DOHH2 (cell line): Measurements from ENCODE around the gene CD68.

ENCODE experiments used
- H3F3A ChIP-seq: fragments of 200-600 bp; sonication (generic), shearing (Covaris generic); 2 replicates; pipeline ENCODE4 v1.6.0; 2016; ENCODE audit warnings: antibody characterized with exemption, mild to moderate bottlenecking; ENCODE audit not compliant: control insufficient read depth, insufficient read depth
- H3K27ac ChIP-seq: fragments of 200-600 bp; sonication (generic); 2 replicates; pipeline ENCODE4 v1.5.1; 2014; ENCODE audit warnings: low read depth, mild to moderate bottlenecking, low read length, moderate library complexity
- H3K27me3 ChIP-seq: fragments of 200-600 bp; sonication (generic); 2 replicates; pipeline ENCODE4 v1.6.1; 2014; ENCODE audit warnings: mild to moderate bottlenecking, low read length, mixed read lengths; ENCODE audit not compliant: control insufficient read depth
- H3K36me3 ChIP-seq: fragments of 200-600 bp; sonication (generic); 2 replicates; pipeline ENCODE4 v1.6.1; 2014; ENCODE audit warnings: mild to moderate bottlenecking, low read length, moderate library complexity, mixed read lengths; ENCODE audit not compliant: control insufficient read depth
- H3K4me1 ChIP-seq: fragments of 200-600 bp; sonication (generic); 2 replicates; pipeline ENCODE4 v1.6.1; 2014; ENCODE audit warnings: mild to moderate bottlenecking, low read length, mixed read lengths; ENCODE audit not compliant: control insufficient read depth
- H3K4me2 ChIP-seq: fragments of 200-600 bp; sonication (generic); 2 replicates; pipeline ENCODE4 v1.6.0; 2014; ENCODE audit warnings: mild to moderate bottlenecking, low read length, moderate library complexity
- H3K4me3 ChIP-seq: fragments of 200-600 bp; sonication (generic); 2 replicates; pipeline ENCODE4 v1.5.1; 2014; ENCODE audit warnings: mild to moderate bottlenecking, low read length, mixed read lengths
- H3K79me2 ChIP-seq: fragments of 200-600 bp; sonication (generic); 2 replicates; pipeline ENCODE4 v1.6.1; 2014; ENCODE audit warnings: mild to moderate bottlenecking, low read length, mixed read lengths; ENCODE audit not compliant: control insufficient read depth
- H3K9me2 ChIP-seq: fragments of 200-600 bp; sonication (generic); replicated peaks from 2 replicates; pipeline ENCODE4 v1.6.1; 2014; ENCODE audit warnings: mild to moderate bottlenecking, low read length, mixed read lengths; ENCODE audit not compliant: control insufficient read depth
- H3K9me3 ChIP-seq: fragments of 200-600 bp; sonication (generic); 2 replicates; pipeline ENCODE4 v1.6.1; 2014; ENCODE audit warnings: antibody characterized with exemption, low read length, mixed read lengths; ENCODE audit not compliant: control insufficient read depth, insufficient read depth
- H4K20me1 ChIP-seq: fragments of 200-600 bp; sonication (generic); 2 replicates; pipeline ENCODE4 v1.6.0; 2014; ENCODE audit warnings: low read depth, mild to moderate bottlenecking, antibody characterized with exemption, low read length, moderate library complexity; ENCODE audit not compliant: control insufficient read depth, insufficient read depth
- CTCF ChIP-seq: fragments of 200-600 bp; sonication (generic); IDR thresholded peaks from one replicate; pipeline ENCODE4 v1.5.1; 2014; ENCODE audit warnings: antibody characterized with exemption, mild to moderate bottlenecking, low read depth, low read length; ENCODE audit not compliant: poor library complexity, severe bottlenecking
- EZH2phosphoT487 ChIP-seq: fragments of 200-600 bp; sonication (generic); IDR thresholded peaks from 2 replicates; pipeline ENCODE4 v1.6.1; 2017; ENCODE audit warnings: borderline replicate concordance, mild to moderate bottlenecking, antibody characterized with exemption, low read length, moderate library complexity, mixed read lengths

Gene CD68

GRCh38 chr17:7580604-7581575 is 1.5 kb downstream of the CD68 start:
- H3F3A ChIP-seq, result peaks cover 49% of the 10 kb centered on the region
- H4K20me1 ChIP-seq, result peaks cover 5% of the 10 kb centered on the region; the same call in 1 of the 2 replicates
- no peak overlapping the region for H3K27ac ChIP-seq
- no peak overlapping the region for H3K4me3 ChIP-seq
- peaks cover 39% of the 10 kb centered on the region for H3K79me2 ChIP-seq
- H3K36me3 ChIP-seq, result peaks cover 77% of the 10 kb centered on the region
- TF ChIP-seq EZH2phosphoT487 (no peak), CTCF (no peak)
- H3K9me3 ChIP-seq, result no peaks in the 10 kb centered on the region
- H3K4me2 ChIP-seq, result no peak overlapping the region
- no peaks in the 10 kb centered on the region for H3K27me3 ChIP-seq
- no peaks in the 10 kb centered on the region for H3K9me2 ChIP-seq
- H3K4me1 ChIP-seq, result peaks cover 72% of the 10 kb centered on the region

GRCh38 chr17:7582396-7583252 is 3.2 kb downstream of the CD68 start:
- Histone ChIP-seq H3K9me3 (no peaks in the 10 kb centered on the region), H3K4me1 (peaks cover 55% of the 10 kb centered on the region), H3K4me3 (peak overlapping the region; percentile 93), H3K27ac (peak overlapping the region; percentile 82), H4K20me1 (no peaks in the 10 kb centered on the region), H3K27me3 (no peaks in the 10 kb centered on the region), H3K4me2 (peak overlapping the region; percentile 85), H3K9me2 (no peaks in the 10 kb centered on the region), H3K36me3 (peaks cover 74% of the 10 kb centered on the region), H3F3A (peaks cover 32% of the 10 kb centered on the region), H3K79me2 (peaks cover 42% of the 10 kb centered on the region)
- TF ChIP-seq EZH2phosphoT487 (no peak), CTCF (no peak)

- Histone ChIP-seq H3K4me1 (peaks cover 47% of the 10 kb centered on the region), H3K79me2 (peaks cover 42% of the 10 kb centered on the region)
These were observed 4.0 kb downstream of the CD68 start, which contains the start of gene MPDU1 for GRCh38 chr17:7583253-7584109. TSS of gene MPDU1 (plus strand) at chr17:7583852. CDS start at chr17:7583863, 11 bp downstream.

More at GRCh38 chr17:7583253-7584109, 4.0 kb downstream of the CD68 start, which contains the start of gene MPDU1:
- Histone ChIP-seq H3F3A (peaks cover 23% of the 10 kb centered on the region), H3K36me3 (peaks cover 73% of the 10 kb centered on the region), H3K4me3 (peak within 1 kb of the TSS; percentile 93), H4K20me1 (no peaks in the 10 kb centered on the region), H3K27ac (peak within 1 kb of the TSS; percentile 82), H3K9me3 (no peaks in the 10 kb centered on the region), H3K4me2 (peak within 1 kb of the TSS; percentile 85), H3K27me3 (no peaks in the 10 kb centered on the region), H3K9me2 (no peaks in the 10 kb centered on the region)
- TF ChIP-seq CTCF (peak; percentile 29), EZH2phosphoT487 (no peak)
